ENCODE data around the gene LRRFIP2. TPM values are rescaled to one million over a fixed set of nuclear protein-coding genes. Genes with fewer than 3 reads are reported as not detected.
"Not testable (repeated sequence)": the region's sequence is repeated elsewhere in the genome, so short reads cannot be mapped to it uniquely, and the experiment has no call there.

Gene LRRFIP2
- total and polyA plus RNA-seq, 2 donors (not counting 1 experiment from before 2014, with no cell fraction given) = 83.7 to 149 TPM

DNA sequence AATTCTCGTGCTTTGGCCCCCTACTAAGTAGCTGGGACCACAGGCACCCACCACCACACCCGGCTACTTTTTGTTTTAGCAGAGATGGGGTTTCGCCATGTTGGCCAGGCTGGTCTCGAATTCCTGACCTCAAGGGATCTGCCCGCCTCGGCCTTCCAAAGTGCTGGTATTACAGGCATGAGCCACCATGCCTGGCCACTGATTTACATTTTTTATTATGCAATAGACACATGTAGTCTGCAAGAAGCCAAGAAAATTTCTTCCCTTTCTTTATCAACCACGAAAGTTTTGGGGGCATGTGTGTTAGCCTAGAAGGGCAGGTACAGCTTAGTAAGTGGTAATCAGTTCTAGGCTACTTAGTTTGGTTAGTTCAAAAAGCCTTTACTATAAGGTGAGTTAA lies 51.1 kb downstream of the LRRFIP2 start:
- H3K9ac ChIP-seq (ENCODE audit: insufficient read depth, low read length) = no peak overlapping the region
- no peak for DNase-seq (ENCODE audit: low read depth in 2 of 2)
- H3K4me3 ChIP-seq (replicated peaks in 1 of 4; ENCODE audit: control extremely low read depth in 1 of 4, insufficient read depth in 1 of 4, low read depth in 3 of 4, low read length in 4 of 4) = no peak overlapping the region
- H3K36me3 ChIP-seq (ENCODE audit: control insufficient read depth, insufficient read depth, low read length) = no peaks in the 10 kb centered on the region
- H3K79me2 ChIP-seq (ENCODE audit: control insufficient read depth, insufficient read depth, low read length) = peaks cover 25% of the 10 kb centered on the region
- H3K27ac ChIP-seq (ENCODE audit: insufficient read depth, low read length) = no peak overlapping the region
- peaks cover 2% of the 10 kb centered on the region for H3K4me1 ChIP-seq (ENCODE audit: control insufficient read depth, extremely low read depth, insufficient read depth, low read length)
- H3K27me3 ChIP-seq (ENCODE audit: control insufficient read depth, insufficient read depth, low read length) = no peaks in the 10 kb centered on the region
- H3K4me2 ChIP-seq (ENCODE audit: extremely low read depth, insufficient read depth, low read length) = no peak overlapping the region
- H3K9me3 ChIP-seq (ENCODE audit: control insufficient read depth, insufficient read depth, low read depth, low read length) = no peaks in the 10 kb centered on the region
- H4K20me1 ChIP-seq (ENCODE audit: control insufficient read depth, extremely low read depth, insufficient read depth, low read length) = no peaks in the 10 kb centered on the region
- TF ChIP-seq, protein P1, sequence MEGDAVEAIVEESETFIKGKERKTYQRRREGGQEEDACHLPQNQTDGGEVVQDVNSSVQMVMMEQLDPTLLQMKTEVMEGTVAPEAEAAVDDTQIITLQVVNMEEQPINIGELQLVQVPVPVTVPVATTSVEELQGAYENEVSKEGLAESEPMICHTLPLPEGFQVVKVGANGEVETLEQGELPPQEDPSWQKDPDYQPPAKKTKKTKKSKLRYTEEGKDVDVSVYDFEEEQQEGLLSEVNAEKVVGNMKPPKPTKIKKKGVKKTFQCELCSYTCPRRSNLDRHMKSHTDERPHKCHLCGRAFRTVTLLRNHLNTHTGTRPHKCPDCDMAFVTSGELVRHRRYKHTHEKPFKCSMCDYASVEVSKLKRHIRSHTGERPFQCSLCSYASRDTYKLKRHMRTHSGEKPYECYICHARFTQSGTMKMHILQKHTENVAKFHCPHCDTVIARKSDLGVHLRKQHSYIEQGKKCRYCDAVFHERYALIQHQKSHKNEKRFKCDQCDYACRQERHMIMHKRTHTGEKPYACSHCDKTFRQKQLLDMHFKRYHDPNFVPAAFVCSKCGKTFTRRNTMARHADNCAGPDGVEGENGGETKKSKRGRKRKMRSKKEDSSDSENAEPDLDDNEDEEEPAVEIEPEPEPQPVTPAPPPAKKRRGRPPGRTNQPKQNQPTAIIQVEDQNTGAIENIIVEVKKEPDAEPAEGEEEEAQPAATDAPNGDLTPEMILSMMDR (conservative IDR thresholded peaks at IDR 0.05 in 1 of 2, IDR thresholded peaks at IDR 0.05 in 1 of 2; ENCODE audit: low read depth in 1 of 2, low read length in 2 of 2) = no peak
- no peak for TF ChIP-seq EZH2 (IDR thresholded peaks at IDR 0.05; ENCODE audit: low read length, missing control alignments)
- H2AFZ ChIP-seq (ENCODE audit: low read length) = no peak overlapping the region

DNA sequence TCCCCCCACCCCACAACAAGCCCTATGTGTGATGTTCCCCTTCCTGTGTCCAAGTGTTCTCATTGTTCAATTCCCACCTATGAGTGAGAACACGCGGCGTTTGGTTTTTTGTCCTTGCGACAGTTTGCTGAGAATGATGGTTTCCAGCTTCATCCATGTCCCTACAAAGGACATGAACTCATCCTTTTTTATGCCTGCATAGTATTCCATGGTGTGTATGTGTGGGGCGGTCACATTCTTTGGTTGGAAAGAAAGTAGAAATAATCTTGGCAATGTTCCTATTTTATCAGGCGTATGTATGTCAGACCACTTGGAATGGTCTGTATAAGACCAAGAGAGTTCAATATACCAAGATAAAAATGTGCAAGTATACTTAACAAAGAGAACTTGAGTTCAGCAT lies 52.3 kb downstream of the LRRFIP2 start:
- H3K27me3 ChIP-seq (ENCODE audit: control insufficient read depth, insufficient read depth, low read length); DNase-seq (ENCODE audit: low read depth in 2 of 2); H3K4me1 ChIP-seq (ENCODE audit: control insufficient read depth, extremely low read depth, insufficient read depth, low read length); H3K9ac ChIP-seq (ENCODE audit: insufficient read depth, low read length); H3K4me3 ChIP-seq (replicated peaks in 1 of 4; ENCODE audit: control extremely low read depth in 1 of 4, insufficient read depth in 1 of 4, low read depth in 3 of 4, low read length in 4 of 4); H4K20me1 ChIP-seq (ENCODE audit: control insufficient read depth, extremely low read depth, insufficient read depth, low read length); H3K9me3 ChIP-seq (ENCODE audit: control insufficient read depth, insufficient read depth, low read depth, low read length); H3K27ac ChIP-seq (ENCODE audit: insufficient read depth, low read length); H3K36me3 ChIP-seq (ENCODE audit: control insufficient read depth, insufficient read depth, low read length); H2AFZ ChIP-seq (ENCODE audit: low read length); H3K4me2 ChIP-seq (ENCODE audit: extremely low read depth, insufficient read depth, low read length): not testable (repeated sequence)
- peaks cover 22% of the 10 kb centered on the region for H3K79me2 ChIP-seq (ENCODE audit: control insufficient read depth, insufficient read depth, low read length)

DNA sequence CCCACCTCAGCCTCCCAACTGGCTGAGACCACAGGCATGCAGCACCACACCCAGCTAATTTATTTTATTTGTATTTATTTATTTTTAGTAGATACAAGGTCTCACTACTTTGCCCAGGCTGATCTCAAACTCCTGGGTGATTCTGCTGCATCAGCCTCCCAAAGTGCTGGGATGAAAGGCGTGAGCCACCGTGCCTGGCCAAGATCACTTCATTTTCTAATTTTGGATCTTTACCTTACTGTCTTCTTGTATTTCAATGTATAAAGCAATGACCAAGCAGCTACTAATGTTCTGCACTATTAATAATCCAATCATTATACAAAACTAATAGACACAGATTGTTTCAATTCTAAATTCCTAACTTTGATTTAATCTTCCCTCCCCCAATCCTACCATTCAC lies 56.2 kb downstream of the LRRFIP2 start:
- H3K79me2 ChIP-seq (ENCODE audit: control insufficient read depth, insufficient read depth, low read length) = peaks cover 12% of the 10 kb centered on the region

More for the DNA sequence above, 56.2 kb downstream of the LRRFIP2 start:
- Histone ChIP-seq H3K27me3 (ENCODE audit: control insufficient read depth, insufficient read depth, low read length) (no peaks in the 10 kb centered on the region), H2AFZ (ENCODE audit: low read length) (no peak overlapping the region), H3K4me1 (ENCODE audit: control insufficient read depth, extremely low read depth, insufficient read depth, low read length) (peaks cover 10% of the 10 kb centered on the region), H3K36me3 (ENCODE audit: control insufficient read depth, insufficient read depth, low read length) (no peaks in the 10 kb centered on the region), H3K9ac (ENCODE audit: insufficient read depth, low read length) (no peak overlapping the region), H3K27ac (ENCODE audit: insufficient read depth, low read length) (no peak overlapping the region), H3K4me2 (ENCODE audit: extremely low read depth, insufficient read depth, low read length) (no peak overlapping the region), H3K9me3 (ENCODE audit: control insufficient read depth, insufficient read depth, low read depth, low read length) (no peaks in the 10 kb centered on the region), H4K20me1 (ENCODE audit: control insufficient read depth, extremely low read depth, insufficient read depth, low read length) (no peaks in the 10 kb centered on the region), H3K4me3 (replicated peaks in 1 of 4; ENCODE audit: control extremely low read depth in 1 of 4, insufficient read depth in 1 of 4, low read depth in 3 of 4, low read length in 4 of 4) (no peak overlapping the region)
- DNase-seq (ENCODE audit: low read depth in 2 of 2) = no peak
- TF ChIP-seq EZH2 (IDR thresholded peaks at IDR 0.05; ENCODE audit: low read length, missing control alignments) = no peak
- TF ChIP-seq, protein P1 (conservative IDR thresholded peaks at IDR 0.05 in 1 of 2, IDR thresholded peaks at IDR 0.05 in 1 of 2; ENCODE audit: low read depth in 1 of 2, low read length in 2 of 2) = no peak

All from fibroblast of lung (primary cell).